SK-N-SH (cell line): ENCODE results near the gene HDAC4. TPM values are rescaled to one million over a fixed set of nuclear protein-coding genes. Genes with fewer than 3 reads are reported as not detected.
A peak's percentile ranks its signal among the peaks of the same experiment; 100 is the strongest.

Source experiments
- CTCF ChIA-PET: fragments of 300-600, 350-600 bp; formaldehyde crosslinking; extraction: SDS; loops from one replicate; lab custom pipeline; 2021; lab: Yijun Ruan, JAX
- POLR2A ChIA-PET: fragments of 350-600 bp; sonication (Branson Sonifier 250); formaldehyde crosslinking; extraction: SDS; loops from one replicate; lab custom pipeline; 2020; ENCODE audit warnings: antibody characterized with exemption, inconsistent platforms; lab: Yijun Ruan, JAX
- DNase-seq: peaks from one replicate; pipeline ENCODE4 v3.0.0; 2012
- H2AFZ ChIP-seq: fragments of 200-600 bp; sonication (generic); 2 replicates; pipeline ENCODE4 v1.8.1; 2016; ENCODE audit warnings: antibody characterized with exemption, mild to moderate bottlenecking, low read depth
- H3F3A ChIP-seq: fragments of 200-600 bp; sonication (generic); replicated peaks from 2 replicates; pipeline ENCODE3; 2016; ENCODE audit warnings: antibody characterized with exemption, mild to moderate bottlenecking; ENCODE audit not compliant: insufficient read depth
- H3K27ac ChIP-seq, 2 experiments: fragments of 200-500 bp in 1 of 2; fragments of 200-600 bp in 1 of 2; sonication (Bioruptor generic) in 1 of 2; sonication (generic), shearing (Covaris generic) in 1 of 2; 2 replicates each; pipeline versions ENCODE4 v1.5.1 to v1.6.1; 2014 to 2016; ENCODE audit warnings: low read depth in 2 of 2, inconsistent platforms in 1 of 2, low read length in 1 of 2, mild to moderate bottlenecking in 1 of 2, mixed read lengths in 1 of 2
- H3K27me3 ChIP-seq: fragments of 200-600 bp; sonication (generic), shearing (Covaris generic); 2 replicates; pipeline ENCODE4 v1.6.1; 2016; ENCODE audit warnings: mixed run types; ENCODE audit not compliant: insufficient read depth
- H3K36me3 ChIP-seq, 2 experiments: fragments of 200-500 bp in 1 of 2; fragments of 200-600 bp in 1 of 2; sonication (Bioruptor generic) in 1 of 2; sonication (generic) in 1 of 2; replicated peaks in 1 of 2; 2 replicates each; pipeline versions ENCODE3 to v1.5.1; 2014 to 2016; ENCODE audit warnings: low read length in 1 of 2, mild to moderate bottlenecking in 1 of 2; ENCODE audit not compliant: insufficient read depth in 2 of 2, control insufficient read depth in 1 of 2
- H3K4me1 ChIP-seq, 2 experiments: fragments of 200-500 bp in 1 of 2; fragments of 200-600 bp in 1 of 2; sonication (Bioruptor generic) in 1 of 2; sonication (generic), shearing (Covaris generic) in 1 of 2; 2 replicates each; pipeline versions ENCODE4 v1.5.1 to v1.6.1; 2014 to 2016; ENCODE audit warnings: low read depth in 1 of 2, low read length in 1 of 2, mixed run types in 1 of 2; ENCODE audit not compliant: insufficient read depth in 2 of 2, control insufficient read depth in 1 of 2
- H3K4me2 ChIP-seq: fragments of 200-600 bp; sonication (generic), shearing (Covaris generic); 2 replicates; pipeline ENCODE4 v1.6.1; 2017; ENCODE audit warnings: mixed run types
- H3K4me3 ChIP-seq, 2 experiments: fragments of 200-500 bp in 1 of 2; fragments of 200-600 bp in 1 of 2; sonication (Bioruptor generic) in 1 of 2; sonication (generic), shearing (Covaris generic) in 1 of 2; 2 replicates each; pipeline versions ENCODE4 v1.5.1 to v1.8.1; 2014 to 2016; ENCODE audit warnings: low read depth in 2 of 2, inconsistent platforms in 1 of 2, low read length in 1 of 2, mild to moderate bottlenecking in 1 of 2, mixed read lengths in 1 of 2, moderate library complexity in 1 of 2
- H3K79me2 ChIP-seq: fragments of 200-600 bp; sonication (generic); 2 replicates; pipeline ENCODE4 v1.8.1; 2017; ENCODE audit warnings: mild to moderate bottlenecking; ENCODE audit not compliant: insufficient read depth
- H3K9ac ChIP-seq: fragments of 200-600 bp; sonication (generic); 2 replicates; pipeline ENCODE4 v1.6.1; 2017; ENCODE audit warnings: mixed run types
- H3K9me2 ChIP-seq: fragments of 200-600 bp; sonication (generic); 2 replicates; pipeline ENCODE4 v1.6.1; 2017; ENCODE audit warnings: mixed run types
- H3K9me3 ChIP-seq: fragments of 200-600 bp; sonication (generic); 2 replicates; pipeline ENCODE4 v1.6.1; 2017; ENCODE audit warnings: mixed run types, mild to moderate bottlenecking, moderate library complexity
- H4K20me1 ChIP-seq: fragments of 200-600 bp; sonication (generic); 2 replicates; pipeline ENCODE4 v1.6.1; 2017; ENCODE audit warnings: mild to moderate bottlenecking, mixed run types; ENCODE audit not compliant: insufficient read depth
- ELF1 ChIP-seq: IDR thresholded peaks from 2 replicates; pipeline ENCODE4 v1.4.0; 2012
- FOSL2 ChIP-seq: IDR thresholded peaks from 2 replicates; pipeline ENCODE4 v1.4.0; 2012; ENCODE audit warnings: low read depth, mild to moderate bottlenecking, moderate library complexity, borderline replicate concordance
- FOXM1 ChIP-seq: IDR thresholded peaks from 2 replicates; pipeline ENCODE4 v1.4.0; 2012; ENCODE audit warnings: low read depth, mild to moderate bottlenecking
- GABPA ChIP-seq: IDR thresholded peaks from 2 replicates; pipeline ENCODE4 v1.4.0; 2012; ENCODE audit warnings: low read depth, mild to moderate bottlenecking
- GATA2 ChIP-seq: sonication (generic); formaldehyde crosslinking; IDR thresholded peaks from 2 replicates; pipeline ENCODE4 v1.5.0; 2020; ENCODE audit warnings: mild to moderate bottlenecking, missing genetic modification reagents
- REST ChIP-seq: IDR thresholded peaks from 2 replicates; pipeline ENCODE4 v1.6.1; 2012; ENCODE audit warnings: mild to moderate bottlenecking, low read depth, low read length, moderate library complexity
- TAF1 ChIP-seq: IDR thresholded peaks from 2 replicates; pipeline ENCODE4 v1.6.1; 2012; ENCODE audit warnings: low read depth, mild to moderate bottlenecking, low read length, moderate library complexity, borderline replicate concordance
- TCF12 ChIP-seq: IDR thresholded peaks from 2 replicates; pipeline ENCODE4 v1.4.0; 2012
- TEAD4 ChIP-seq: IDR thresholded peaks from 2 replicates; pipeline ENCODE4 v1.4.0; 2012; ENCODE audit warnings: mild to moderate bottlenecking, borderline replicate concordance; ENCODE audit not compliant: insufficient read depth
- YY1 ChIP-seq: IDR thresholded peaks from 2 replicates; pipeline ENCODE4 v1.4.0; 2012; ENCODE audit warnings: low read depth, mild to moderate bottlenecking
- WGBS: methylation state at CpG from one replicate; pipeline ENCODE4 v1.1.6; 2017; ENCODE audit warnings: low lambda C conversion rate; 5-methylcytosine and 5-hydroxymethylcytosine counted together
- polyA plus RNA-seq, 3 experiments: library from polyadenylated mRNA; depleted of rRNA; stranded (reverse); fragments of >200 nt; gene quantifications; 2 replicates each; pipeline ENCODE4 v1.2.3, GENCODE V29; 2012

Gene HDAC4
- polyA plus RNA-seq, 1 of the 3 experiments (the other 2 are of a cell fraction) = 5.5 TPM

- POLR2A ChIA-PET = no interaction called here
- CTCF ChIA-PET = interaction anchor here (0.8 to 1.3 kb wide), 5 partner anchors 11 to 47 kb away, joined by 3 to 4 read pairs (median 3); no protein-coding TSS in a partner anchor
Measured at GRCh38 chr2:239116456-239117246, 284.2 kb downstream of the HDAC4 start.

GRCh38 chr2:239115616-239116015, 285.2 kb downstream of the HDAC4 start:
- no peak overlapping the region for H3K4me2 ChIP-seq
- no peak for DNase-seq
- H3K36me3 ChIP-seq = peaks cover 0 to 5% of the 10 kb centered on the region in 2 experiments
- 92% methylated on average over 9 of the region's 9 CpGs for WGBS
- H3K4me3 ChIP-seq = no peak overlapping the region
- H4K20me1 ChIP-seq = no peaks in the 10 kb centered on the region
- no peaks in the 10 kb centered on the region for H3K79me2 ChIP-seq
- peaks cover 0 to 40% of the 10 kb centered on the region in 2 experiments; a peak in 1 of 4 replicates for H3K4me1 ChIP-seq
- no peak for TF ChIP-seq TCF12
- TF ChIP-seq TEAD4 = no peak
- no peak for TF ChIP-seq TAF1
- TF ChIP-seq ELF1 = no peak
- TF ChIP-seq GATA2 (CRISPR knock-in tag) = no peak
- TF ChIP-seq GABPA = no peak
- no peak for TF ChIP-seq YY1
- TF ChIP-seq REST = no peak
- TF ChIP-seq, all 33 proteins: peak for 0
- Histone ChIP-seq H3K9ac (no peak overlapping the region), H3F3A (no peaks in the 10 kb centered on the region), H3K9me2 (no peaks in the 10 kb centered on the region), H3K27me3 (no peaks in the 10 kb centered on the region), H2AFZ (no peak overlapping the region), H3K9me3 (no peaks in the 10 kb centered on the region), H3K27ac (no peak overlapping the region)
- ChIA-PET POLR2A (no interaction called here), CTCF (interaction anchor here (0.8 to 1.3 kb wide), 4 partner anchors 9 to 46 kb away, joined by 3 to 4 read pairs (median 3); no protein-coding TSS in a partner anchor)

More at GRCh38 chr2:239116456-239117246, 284.2 kb downstream of the HDAC4 start:
- H3K4me2 ChIP-seq = no peak overlapping the region
- no peaks in the 10 kb centered on the region for H3K79me2 ChIP-seq
- 93% methylated on average over 21 of the region's 25 CpGs for WGBS
- no peak overlapping the region for H3K27ac ChIP-seq
- no peak for DNase-seq
- H3K9ac ChIP-seq = no peak overlapping the region
- H3K4me1 ChIP-seq = peaks cover 0 to 36% of the 10 kb centered on the region in 2 experiments; a peak in 1 of 4 replicates
- H4K20me1 ChIP-seq = no peaks in the 10 kb centered on the region
- TF ChIP-seq ELF1 = no peak
- TF ChIP-seq FOXM1 = no peak
- TF ChIP-seq FOSL2 = 0 out of 2 replicates have a peak, but pooled peaks have one; percentile 5
- H3K36me3 ChIP-seq = no peaks in the 10 kb centered on the region
- no peaks in the 10 kb centered on the region for H3F3A ChIP-seq
- H2AFZ ChIP-seq = no peak overlapping the region
- no peaks in the 10 kb centered on the region for H3K9me3 ChIP-seq
- H3K4me3 ChIP-seq = no peak overlapping the region
- no peaks in the 10 kb centered on the region for H3K27me3 ChIP-seq
- no peaks in the 10 kb centered on the region for H3K9me2 ChIP-seq
